Right renal cortex interstitium (tissue), 3 donors: ENCODE measurements around the gene C11orf21. TPM values are rescaled to one million over a fixed set of nuclear protein-coding genes. Genes with fewer than 3 reads are reported as not detected.
"Not testable (repeated sequence)": the region's sequence is repeated elsewhere in the genome, so short reads cannot be mapped to it uniquely, and the experiment has no call there.

Experiments
- DNase-seq, 3 donors: peaks; one replicate each; pipeline ENCODE4 v3.0.0-alpha.2; 2013; ENCODE audit warnings: low read depth in 3 of 3, low spot score in 2 of 3
- polyA plus RNA-seq, 3 donors: library from polyadenylated mRNA; unstranded; fragments of 120-200 nt; gene quantifications; one replicate each; pipeline ENCODE4 v1.2.1, GENCODE V29; 2013; ENCODE audit not compliant: insufficient read length in 3 of 3

C11orf21 gene
- under 1 TPM; 0.55 to 0.82 (median 0.56) TPM for polyA plus RNA-seq

DNA sequence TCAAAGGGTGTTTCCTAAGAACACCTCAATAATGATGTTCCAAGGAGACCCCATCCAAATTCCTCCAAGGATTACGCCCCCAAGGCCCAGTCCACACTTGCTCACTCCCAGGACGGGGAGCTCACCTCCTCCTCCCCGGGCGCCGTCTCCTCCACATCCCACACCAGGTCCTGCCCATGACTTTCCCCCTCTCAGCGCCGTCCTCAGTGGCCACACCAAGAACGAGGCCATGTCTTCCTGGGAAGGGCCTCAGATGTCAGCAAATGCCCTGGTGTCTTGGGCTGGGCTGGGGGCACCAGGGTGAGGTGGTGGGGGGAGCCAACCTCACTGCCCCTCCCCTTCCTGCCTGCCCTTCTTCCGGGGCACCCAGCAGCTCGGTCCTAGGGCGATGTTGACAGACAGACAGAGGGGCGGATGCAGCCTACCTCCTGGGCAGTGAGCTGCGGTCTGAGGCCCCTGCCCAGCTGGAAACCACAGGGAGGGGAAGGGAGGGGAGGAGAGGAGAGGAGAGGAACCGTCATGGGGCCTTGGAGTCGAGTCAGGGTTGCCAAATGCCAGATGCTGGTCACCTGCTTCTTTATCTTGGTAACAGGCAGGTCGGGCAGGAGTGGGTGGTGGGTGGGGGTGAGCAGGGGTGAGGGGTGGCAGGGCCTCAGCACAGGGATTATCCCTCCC, at the start of gene C11orf21, which contains the start of gene TSPAN32:
Gene C11orf21, minus strand, starts transcription at position 288 of the 675 bp plus-strand sequence. Its CDS starts 110 bp downstream, at position 178.
Gene TSPAN32, plus strand, starts transcription at position 383 of the 675 bp plus-strand sequence. Its CDS starts 137 bp downstream, at position 520.
- DNase-seq: no peak

DNA sequence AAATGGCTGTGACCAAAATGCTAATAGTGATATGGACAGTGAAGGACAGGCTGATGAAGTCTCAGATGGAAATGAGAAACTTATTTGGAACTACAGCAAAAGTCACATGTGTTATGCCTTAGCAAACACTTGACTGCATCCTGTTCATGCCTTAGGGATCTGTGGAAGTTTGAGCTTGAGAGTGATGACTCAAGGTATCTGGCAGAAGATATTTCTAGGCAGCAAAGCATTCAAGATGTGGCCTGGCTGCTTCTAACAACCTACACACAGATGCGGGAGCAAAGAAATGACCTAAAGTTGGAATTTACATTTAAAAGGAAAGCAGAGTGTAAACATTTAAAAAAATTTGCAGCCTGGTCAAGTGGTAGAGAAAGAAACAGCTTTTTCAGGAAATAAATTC, 47.3 kb upstream of the C11orf21 start:
- no peak for DNase-seq

DNA sequence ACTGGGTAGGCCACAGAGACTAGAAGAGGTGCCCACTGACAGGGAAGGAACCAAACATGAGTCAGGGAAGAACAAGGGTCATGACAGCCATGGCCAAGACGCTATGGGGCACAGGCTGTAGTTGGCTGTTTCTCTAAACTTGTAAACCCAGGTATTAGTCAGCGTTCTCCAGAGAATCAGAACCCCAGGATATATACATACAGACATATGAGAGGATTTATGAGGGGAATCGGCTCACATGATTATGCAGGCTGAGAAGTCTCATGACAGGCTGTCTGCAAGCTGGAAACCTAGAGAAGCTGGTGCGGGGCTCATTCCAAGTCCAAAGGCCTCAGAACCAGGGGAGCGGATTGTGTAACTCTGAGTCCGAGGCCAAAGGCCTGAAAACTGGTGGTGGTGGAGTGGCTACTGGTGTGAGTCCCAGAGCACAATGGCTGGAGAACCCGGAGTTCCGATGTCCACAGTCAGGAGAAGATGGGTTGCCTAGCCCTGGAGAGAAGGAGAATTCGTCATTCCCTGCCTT, 45.7 kb upstream of the C11orf21 start:
- no peak for DNase-seq

DNA sequence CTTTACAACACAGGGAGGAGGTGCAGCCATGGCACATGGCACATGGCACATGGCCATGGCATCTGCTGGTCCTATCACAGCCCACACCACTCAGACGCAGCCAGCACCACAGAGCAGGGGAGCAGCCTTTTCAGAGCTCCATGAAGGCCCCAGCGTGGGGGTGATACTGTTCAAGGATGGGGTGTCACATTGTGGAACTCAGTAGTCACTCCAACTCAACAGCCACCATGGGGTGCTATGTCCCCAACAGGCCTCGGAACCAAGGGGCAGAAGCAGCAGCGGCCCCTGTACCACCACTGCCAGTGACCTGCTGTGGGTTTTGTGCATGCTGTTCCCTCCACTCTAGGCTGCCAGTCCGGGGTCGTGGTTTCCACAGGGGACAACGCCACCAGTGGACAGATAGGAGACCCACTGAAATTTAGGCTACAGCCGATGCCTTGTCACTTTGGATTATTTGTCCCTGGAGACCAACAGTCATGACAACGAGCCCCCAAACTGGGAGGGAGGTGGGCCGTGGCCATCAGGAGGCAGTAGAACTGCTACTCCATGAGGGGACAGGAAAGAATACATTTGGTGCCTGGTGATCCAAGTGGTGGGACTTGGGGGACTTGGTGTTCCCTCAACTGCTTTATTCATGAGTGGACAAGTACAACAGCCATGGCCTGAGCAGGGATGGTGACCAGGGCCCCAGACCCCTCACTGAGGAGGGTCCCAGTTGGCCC, 45.0 kb upstream of the C11orf21 start:
- DNase-seq: no peak

DNA sequence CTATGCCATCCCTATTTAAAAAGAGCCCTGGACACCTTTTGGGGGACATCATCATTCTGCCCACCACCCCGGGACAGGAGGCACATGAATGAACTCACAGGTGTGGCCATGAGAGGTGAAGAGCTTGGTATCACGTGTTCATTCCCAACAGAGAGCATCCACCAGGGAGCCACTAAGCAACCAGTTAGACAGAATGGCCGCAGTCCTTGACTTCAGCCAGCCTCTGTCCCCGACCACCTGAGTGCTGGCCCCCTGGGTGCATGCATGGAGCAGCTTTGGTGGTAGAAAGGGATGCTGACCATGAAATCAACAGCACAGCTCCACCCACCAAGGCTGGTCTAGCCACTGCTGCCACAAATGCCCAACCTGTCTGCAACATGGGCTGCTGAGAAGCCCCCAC, 44.3 kb upstream of the C11orf21 start:
- DNase-seq: no peak

DNA sequence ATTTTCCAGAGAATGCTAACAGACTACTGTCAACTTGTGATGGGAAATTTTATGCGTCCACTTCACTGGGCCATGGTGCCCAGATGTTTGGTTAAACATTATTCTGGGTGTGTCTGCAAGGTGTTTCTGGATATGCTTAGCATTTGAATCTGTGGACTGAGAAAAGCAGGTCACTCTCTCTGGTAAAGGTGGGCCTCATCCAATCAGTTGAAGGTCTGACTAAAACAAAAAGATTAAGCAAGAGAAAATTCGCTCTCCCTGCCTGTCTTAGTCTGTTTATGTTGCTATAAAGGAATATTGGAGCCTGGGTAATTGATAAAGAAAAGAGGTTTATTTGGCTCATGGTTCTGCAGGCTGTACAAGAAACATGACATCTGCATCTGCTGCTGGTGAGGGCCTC, 43.3 kb upstream of the C11orf21 start:
- no peak for DNase-seq

DNA sequence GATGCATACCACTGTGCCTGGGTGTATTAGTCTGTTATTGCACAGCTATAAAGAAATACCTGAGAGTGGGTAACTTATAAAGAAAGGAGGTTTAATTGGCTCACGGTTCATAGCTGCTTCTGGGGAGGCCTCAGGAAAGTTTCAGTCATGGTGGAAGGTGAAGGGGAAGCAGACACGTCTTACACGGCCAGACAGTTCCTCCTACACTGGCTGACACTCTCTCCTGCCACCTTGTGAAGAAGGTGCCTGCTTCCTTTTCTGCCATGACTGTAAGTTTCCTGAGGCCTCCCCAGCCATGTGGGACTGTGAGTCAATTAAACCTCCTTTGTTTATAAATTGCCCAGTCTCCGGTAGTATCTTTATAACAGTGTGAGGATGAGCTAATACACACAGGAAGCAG, 41.8 kb upstream of the C11orf21 start:
- no peak for DNase-seq

DNA sequence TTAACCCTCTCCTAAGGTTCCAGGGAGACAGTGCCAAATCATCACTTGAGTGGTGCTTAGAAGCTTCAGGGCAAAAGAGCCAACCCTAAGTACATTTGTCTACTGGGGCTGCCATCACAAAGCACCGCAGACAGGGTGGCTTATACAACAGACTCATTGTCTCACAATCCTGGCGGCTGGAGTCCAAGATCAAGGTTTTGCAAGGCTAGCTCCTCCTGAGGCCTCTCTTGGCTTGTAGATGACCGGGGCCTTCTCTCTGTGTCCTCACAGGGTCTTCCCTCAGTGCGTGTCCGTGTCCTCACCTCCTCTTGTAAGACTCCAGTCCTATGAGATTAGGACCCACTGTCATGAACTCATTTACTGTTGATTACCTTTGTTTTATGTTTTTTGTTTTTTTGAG, 41.3 kb upstream of the C11orf21 start:
- no peak for DNase-seq

DNA sequence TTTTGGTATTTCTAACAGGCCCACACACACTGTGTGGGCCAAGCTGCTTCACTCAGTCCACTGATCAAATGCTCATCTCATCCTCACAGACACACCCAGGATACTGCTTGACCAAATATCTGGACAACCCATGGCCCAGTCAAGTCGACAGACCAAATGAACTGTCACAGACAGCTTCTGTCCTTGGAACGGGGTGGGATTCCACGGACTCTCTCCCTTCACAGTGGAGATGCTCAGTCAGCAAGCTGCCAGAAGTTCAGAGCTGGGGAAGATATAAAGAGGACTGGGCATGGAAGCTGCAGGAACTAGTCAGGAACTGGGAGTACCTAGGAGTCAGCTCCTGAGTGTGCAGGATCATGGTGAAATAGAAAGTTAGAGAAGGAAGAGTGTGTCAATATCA, 40.8 kb upstream of the C11orf21 start:
- no peak for DNase-seq

DNA sequence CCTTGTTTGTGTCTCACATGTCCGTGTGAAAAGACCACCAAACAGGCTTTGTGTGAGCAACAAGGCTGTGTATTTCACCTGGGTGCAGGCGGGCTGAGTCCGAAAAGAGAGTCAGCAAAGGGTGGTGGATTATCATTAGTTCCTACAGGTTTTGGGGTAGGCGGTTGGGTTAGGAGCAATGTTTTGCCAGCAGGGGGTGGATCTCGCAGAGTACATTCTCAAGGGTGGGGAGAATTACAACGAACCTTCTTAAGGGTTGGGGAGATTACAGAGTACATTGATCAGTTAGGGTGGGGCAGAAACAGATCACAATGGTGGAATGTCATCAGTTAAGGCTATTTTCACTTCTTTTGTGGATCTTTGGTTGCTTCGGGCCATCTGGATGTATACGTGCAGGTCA, 37.0 kb upstream of the C11orf21 start:
- not testable (repeated sequence) for DNase-seq

DNA sequence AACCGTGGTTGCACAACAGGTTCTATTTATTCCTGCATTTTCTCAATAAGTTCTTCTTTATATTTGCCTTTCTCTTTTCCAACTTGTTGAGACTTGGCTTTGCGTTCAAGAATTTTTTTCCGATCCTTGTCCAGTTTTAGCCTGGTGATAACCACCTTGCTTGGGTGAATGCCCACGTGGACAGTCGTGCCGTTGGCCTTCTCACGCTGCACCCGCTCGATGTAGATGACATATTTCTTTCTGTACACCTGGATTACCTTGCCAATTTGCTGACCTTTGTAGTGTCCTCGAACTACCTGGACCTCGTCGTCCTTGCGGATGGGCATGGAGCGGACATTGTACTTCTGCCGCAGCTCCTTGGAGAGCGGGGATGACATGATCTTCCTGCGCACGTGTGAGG, 33.6 kb upstream of the C11orf21 start:
- DNase-seq: not testable (repeated sequence)

DNA sequence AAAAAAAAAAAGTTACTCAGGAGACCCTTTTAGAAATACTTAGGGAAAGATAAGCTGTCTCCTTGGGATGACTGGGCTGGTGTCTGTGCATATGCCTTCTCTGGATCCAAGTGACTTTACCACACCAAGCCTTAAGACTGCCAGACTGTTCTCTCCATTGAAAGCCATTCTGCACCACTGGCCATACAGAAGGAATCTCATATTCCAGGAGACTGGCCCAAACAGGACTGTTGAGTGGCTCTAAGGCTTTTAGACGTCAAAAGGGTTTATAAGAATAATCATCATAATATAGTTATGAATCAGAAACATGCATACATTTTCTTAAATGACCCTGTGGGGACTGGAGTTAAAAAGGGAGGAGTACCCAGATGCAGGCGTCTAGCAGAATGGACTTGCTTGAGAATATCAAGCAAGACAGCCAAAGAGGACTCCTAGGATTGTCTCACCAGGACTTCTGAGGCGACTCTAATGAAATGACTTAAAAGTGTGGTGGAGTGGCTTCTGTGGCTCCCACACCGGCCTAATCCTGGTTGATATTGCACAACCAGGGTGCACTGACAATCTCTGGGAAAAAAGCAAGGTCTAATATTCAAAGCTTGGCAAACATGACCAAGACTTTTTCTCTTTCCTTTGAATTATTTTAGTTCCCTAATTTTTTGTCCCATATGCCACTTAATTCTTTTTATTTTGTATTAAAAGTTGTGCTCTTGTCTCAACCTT, 31.9 kb upstream of the C11orf21 start:
- not testable (repeated sequence) for DNase-seq

DNA sequence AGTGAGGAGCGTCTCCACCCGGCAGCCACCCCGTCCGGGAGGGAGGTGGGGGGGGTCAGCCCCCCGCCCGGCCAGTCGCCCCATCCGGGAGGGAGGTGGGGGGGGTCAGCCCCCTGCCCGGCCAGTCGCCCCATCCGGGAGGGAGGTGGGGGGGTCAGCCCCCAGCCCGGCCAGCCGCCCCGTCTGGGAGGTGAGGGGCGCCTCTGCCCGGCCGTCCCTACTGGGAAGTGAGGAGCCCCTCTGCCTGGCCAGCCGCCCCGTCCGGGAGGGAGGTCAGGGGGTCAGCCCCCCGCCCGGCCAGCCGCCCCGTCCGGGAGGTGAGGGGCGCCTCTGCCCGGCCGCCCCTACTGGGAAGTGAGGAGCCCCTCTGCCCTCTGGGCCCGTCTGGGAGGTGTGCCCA, 30.9 kb upstream of the C11orf21 start:
- not testable (repeated sequence) for DNase-seq

DNA sequence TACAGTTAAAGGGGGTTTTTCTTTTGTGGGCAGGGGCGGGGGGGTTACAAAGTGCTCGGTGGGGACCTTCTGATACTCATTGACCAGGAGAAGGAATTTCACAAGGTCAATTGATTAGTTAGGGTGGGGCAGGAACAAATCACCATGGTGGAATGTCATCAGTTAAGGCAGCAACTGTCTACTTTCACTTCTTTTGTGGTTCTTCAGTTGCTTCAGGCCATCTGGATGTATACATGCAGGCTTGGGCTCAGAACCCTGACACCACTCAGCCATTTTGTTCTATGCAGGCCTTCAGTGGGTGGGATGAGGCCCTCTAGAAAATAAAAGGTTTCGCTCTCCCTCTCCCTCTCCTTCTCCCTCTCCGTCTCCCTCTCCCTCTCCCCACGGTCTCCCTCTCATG, 29.7 kb upstream of the C11orf21 start:
- no peak for DNase-seq

DNA sequence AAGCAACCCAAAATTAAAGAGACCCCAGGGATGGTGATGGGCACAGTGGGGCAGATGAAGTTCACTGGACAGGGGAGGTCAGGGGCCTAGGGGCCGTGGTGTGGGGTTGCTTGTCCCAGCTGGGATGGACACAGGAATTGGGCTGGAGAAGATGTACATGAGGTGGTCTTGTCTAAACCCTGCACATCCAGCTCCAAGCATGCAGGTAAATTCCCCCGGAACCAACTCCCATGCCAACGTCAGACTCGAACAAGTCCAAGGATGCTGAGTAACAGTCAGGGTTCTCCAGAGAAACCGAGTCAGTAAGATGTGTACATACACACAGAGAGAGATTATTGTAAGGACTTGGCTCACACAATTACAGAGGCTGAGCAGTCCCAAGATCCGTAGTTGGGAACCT, 29.0 kb upstream of the C11orf21 start:
- DNase-seq: no peak

DNA sequence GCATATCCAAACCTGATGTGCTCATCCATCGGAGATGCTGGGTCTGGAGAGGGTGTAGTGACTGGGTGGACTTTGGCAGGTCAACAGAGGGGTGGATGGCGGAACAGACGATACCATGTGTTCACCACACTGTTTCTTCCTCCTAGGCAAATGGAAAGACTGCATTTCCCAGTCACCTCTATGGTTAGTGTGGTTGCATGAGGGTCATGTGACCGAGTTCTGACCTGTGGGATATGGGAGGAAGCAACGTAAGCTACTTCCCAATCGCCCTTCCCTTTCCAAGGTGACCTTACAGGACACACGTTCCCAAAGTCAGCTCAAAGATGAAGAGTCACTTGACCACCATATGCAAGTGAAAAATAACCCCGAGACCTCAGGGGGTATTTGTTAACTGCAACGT, 27.8 kb upstream of the C11orf21 start:
- no peak for DNase-seq

DNA sequence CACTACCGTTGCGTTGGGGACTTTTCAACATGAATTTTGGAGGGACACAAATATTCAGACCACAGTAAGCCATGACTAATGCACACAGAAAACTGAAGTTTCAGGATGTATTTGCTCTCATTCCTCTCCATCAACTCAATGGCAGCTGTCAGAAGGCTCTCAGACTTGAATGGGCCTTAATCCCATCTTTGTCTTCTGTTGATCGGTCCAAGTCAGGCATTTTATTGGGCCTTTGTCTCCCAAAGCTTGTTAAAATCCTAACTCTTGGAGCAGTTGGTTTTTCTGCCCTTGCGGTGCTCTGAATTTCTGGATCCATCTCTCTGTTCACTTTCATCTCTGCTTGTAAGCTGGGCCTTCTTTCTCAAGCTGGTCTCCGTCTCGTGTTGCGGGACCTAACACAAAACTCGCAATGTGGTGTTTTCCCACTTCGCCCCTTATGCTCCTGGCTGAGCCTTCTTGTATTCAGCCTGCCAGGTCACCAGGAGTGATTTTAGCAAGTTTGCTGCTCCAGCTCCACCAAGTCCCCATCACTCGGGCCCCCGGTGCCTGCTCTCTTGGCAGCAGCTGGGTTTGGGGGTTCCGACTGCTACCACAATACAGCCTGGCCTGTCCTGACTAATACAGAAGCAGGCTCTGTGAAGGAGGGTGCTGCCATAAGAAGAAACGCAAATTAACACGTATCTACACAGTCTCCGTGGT, 27.1 kb upstream of the C11orf21 start:
- DNase-seq: no peak

DNA sequence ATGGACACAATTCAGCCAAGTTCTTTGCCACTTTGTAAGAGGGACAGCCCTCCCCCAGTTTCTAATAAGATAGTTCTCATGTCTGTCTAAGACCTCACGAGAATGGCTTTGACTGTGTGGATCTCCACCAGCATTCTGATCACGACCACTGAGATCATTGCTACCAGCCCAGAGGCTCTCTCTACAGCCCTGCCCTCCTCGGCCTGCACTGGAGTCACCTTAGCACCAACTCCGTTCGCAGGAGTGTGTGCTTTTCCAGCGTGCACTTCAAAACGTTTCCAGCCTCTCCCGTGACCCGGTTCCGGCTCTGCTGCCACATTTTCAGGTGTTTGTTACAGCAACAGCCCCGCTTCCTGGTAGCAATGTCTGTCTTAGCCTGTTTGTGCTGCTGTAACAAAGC, 26.3 kb upstream of the C11orf21 start:
- no peak for DNase-seq

DNA sequence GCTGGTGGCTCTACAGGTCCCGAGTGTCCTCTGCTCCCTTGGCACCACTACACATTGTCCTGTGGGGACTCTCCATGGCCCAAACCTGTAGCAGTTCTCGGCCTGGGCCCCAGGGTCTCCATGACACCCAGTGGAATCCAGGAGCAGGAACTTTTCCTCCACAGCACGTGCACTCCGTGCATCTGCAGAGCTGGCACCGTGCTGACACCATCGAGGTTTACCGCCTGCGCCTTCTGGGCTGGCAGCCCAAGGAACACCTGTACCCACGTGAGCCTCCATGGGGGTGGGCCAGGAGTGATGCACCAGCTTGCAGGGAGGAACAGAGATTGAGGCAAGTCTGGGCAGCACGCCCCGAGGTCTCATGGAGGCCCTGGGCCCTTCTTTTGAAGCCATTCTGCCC, 25.3 kb upstream of the C11orf21 start:
- DNase-seq: no peak

DNA sequence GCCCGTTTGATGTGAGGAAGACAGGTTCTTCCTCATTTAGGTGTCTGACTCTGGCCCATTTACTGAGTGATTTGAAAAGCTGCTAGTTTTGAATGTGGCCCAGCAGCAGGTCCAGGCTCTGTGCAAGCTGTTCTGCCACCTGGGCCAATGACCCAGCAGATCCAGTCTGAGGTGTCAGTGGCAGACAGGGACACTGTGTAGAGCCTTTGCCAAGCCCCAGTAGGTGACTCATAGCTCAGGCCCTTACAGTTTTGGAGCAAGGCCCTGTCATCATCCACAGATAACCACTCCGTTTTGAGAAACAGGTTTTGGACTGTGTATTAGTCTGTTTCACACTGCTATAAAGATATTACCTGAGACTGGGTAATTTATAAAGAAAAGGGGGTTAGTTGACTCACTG, 24.0 kb upstream of the C11orf21 start:
- DNase-seq: no peak

DNA sequence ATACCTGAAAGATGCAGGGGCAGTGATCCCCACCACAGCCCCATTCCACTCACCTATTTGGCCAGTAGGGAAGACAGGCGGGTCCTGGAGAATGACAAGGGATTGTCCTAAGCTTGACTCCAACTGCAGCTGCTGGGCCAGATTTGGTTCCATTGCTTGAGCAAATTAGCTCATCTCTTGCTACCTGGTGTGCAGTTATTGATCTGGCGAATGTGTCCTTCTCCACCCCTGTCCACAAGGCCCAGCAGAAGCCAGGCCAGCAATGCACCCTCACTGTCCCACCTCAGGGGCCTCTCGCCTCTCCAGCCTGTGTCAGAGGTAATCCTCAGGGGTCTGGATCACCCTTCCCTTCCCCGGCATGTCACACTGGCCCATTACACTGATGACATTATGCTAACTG, 23.4 kb upstream of the C11orf21 start:
- no peak for DNase-seq
